Calu3 (cell line): ENCODE measurements around the gene CDHR5. TPM values are rescaled to one million over a fixed set of nuclear protein-coding genes. Genes with fewer than 3 reads are reported as not detected.

ENCODE experiments used
- BruUV-seq: library from RNA; stranded (reverse); fragments of 400-500 nt; replicated peaks from 2 replicates; lab custom pipeline; 2021; lab: Mats Ljungman, UMichigan
- CTCF ChIA-PET: fragments of 300-600 bp; sonication (Branson Sonifier 250); formaldehyde crosslinking; loops from one replicate; lab custom pipeline; 2022; ENCODE audit warnings: antibody characterized with exemption; lab: Charles Lee
- DNase-seq: peaks from one replicate; pipeline ENCODE4 v3.0.0; 2022
- H3K27ac Mint-ChIP-seq: one replicate; pipeline ENCODE4 v1.8.0; 2022; ENCODE audit warnings: mixed read lengths; ENCODE audit not compliant: unreplicated experiment
- H3K27me3 Mint-ChIP-seq: one replicate; pipeline ENCODE4 v1.8.0; 2022; ENCODE audit warnings: mixed read lengths; ENCODE audit not compliant: unreplicated experiment
- H3K36me3 Mint-ChIP-seq: one replicate; pipeline ENCODE4 v1.8.0; 2022; ENCODE audit warnings: mild to moderate bottlenecking, moderate library complexity, mixed read lengths; ENCODE audit not compliant: insufficient read depth, unreplicated experiment
- H3K4me1 Mint-ChIP-seq: one replicate; pipeline ENCODE4 v1.8.0; 2022; ENCODE audit warnings: mild to moderate bottlenecking, low read depth, mixed read lengths; ENCODE audit not compliant: unreplicated experiment
- H3K4me3 Mint-ChIP-seq: one replicate; pipeline ENCODE4 v1.8.0; 2022; ENCODE audit warnings: mild to moderate bottlenecking, low read depth, moderate library complexity, mixed read lengths; ENCODE audit not compliant: unreplicated experiment
- H3K9me3 Mint-ChIP-seq: one replicate; pipeline ENCODE4 v1.8.0; 2022; ENCODE audit warnings: low read depth, mixed read lengths; ENCODE audit not compliant: unreplicated experiment
- intact Hi-C: fragments of 100-400 bp; cut with micrococcal nuclease; formaldehyde crosslinking; loops from one replicate; pipeline ENCODE4 v1.10.0; 2022; ENCODE audit not compliant: unreplicated experiment
- total RNA-seq: library from RNA; stranded (reverse); gene quantifications from 2 replicates; pipeline ENCODE4 v1.2.3, GENCODE V29; 2022
- TF ChIP-seq, protein P1 (sequence below): fragments of 200-600 bp; IDR thresholded peaks from one replicate; pipeline ENCODE4 v1.8.0; 2022; ENCODE audit warnings: antibody characterized with exemption; ENCODE audit not compliant: unreplicated experiment

The CDHR5 gene
- total RNA-seq, 1 experiment from 2014 or later: 5.0 TPM

DNA sequence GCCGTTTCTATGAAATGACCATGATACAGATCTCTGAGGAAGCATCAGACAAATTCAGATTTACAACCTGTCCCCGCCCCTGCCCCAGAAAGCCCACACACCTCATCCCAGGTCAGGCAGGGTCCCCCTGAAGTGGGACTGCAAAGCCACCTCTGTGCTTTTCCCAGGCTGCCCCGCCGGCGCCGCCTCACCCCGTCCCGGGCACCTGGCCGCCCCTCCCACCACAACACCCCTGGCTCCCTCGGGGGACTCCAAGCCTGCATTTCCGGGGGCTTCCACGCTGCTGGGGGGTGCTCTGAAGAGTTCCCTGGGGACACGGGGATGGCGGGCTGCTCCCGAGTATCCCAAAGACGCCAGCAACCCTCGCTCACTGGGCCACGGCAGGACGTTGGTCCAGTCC lies 35.5 kb upstream of the CDHR5 start:
- CTCF ChIA-PET: no interaction called here
- intact Hi-C loops: no loop called here
- TF ChIP-seq, protein P1, sequence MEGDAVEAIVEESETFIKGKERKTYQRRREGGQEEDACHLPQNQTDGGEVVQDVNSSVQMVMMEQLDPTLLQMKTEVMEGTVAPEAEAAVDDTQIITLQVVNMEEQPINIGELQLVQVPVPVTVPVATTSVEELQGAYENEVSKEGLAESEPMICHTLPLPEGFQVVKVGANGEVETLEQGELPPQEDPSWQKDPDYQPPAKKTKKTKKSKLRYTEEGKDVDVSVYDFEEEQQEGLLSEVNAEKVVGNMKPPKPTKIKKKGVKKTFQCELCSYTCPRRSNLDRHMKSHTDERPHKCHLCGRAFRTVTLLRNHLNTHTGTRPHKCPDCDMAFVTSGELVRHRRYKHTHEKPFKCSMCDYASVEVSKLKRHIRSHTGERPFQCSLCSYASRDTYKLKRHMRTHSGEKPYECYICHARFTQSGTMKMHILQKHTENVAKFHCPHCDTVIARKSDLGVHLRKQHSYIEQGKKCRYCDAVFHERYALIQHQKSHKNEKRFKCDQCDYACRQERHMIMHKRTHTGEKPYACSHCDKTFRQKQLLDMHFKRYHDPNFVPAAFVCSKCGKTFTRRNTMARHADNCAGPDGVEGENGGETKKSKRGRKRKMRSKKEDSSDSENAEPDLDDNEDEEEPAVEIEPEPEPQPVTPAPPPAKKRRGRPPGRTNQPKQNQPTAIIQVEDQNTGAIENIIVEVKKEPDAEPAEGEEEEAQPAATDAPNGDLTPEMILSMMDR: no peak
- H3K4me3 Mint-ChIP-seq: no peak overlapping the region
- peaks cover 4% of the 10 kb centered on the region for H3K4me1 Mint-ChIP-seq
- H3K36me3 Mint-ChIP-seq: peaks cover 35% of the 10 kb centered on the region
- no peaks in the 10 kb centered on the region for H3K9me3 Mint-ChIP-seq
- no peak overlapping the region for H3K27ac Mint-ChIP-seq
- DNase-seq: no peak
- no peaks in the 10 kb centered on the region for H3K27me3 Mint-ChIP-seq
- BruUV-seq: no TSS peak

DNA sequence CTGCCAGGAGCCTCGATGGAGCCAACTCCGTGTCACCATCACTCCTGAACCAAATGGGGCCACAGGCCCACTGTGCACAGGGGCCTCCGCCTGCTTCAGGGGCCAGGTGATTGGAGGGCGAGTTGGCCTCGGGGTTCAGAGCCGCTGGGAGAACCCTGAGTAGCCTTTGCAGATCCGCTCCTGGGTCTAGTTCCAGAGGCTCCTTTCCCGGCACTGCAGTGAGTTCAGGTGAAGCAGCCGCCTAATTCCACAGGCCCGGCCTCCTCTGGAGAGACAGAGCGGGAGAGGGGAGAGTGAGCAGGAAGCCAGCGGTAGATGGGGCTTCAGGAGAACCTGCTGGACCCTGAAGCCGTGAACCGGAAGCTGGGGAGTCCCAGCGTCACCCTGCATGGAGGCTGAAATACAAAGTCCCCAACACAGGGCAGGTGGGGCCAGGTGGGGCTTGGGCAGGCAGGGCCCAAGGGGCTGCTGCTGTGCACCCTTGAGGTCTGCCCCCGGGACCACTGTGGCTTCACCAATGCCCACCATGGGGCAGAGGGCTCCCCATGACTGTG lies 34.9 kb upstream of the CDHR5 start:
- Mint-ChIP-seq H3K4me3 (no peak overlapping the region), H3K36me3 (peaks cover 40% of the 10 kb centered on the region), H3K27ac (no peak overlapping the region), H3K9me3 (no peaks in the 10 kb centered on the region), H3K4me1 (peaks cover 11% of the 10 kb centered on the region), H3K27me3 (no peaks in the 10 kb centered on the region)
- intact Hi-C loops: no loop called here
- BruUV-seq: no TSS peak
- no peak for DNase-seq
- CTCF ChIA-PET: no interaction called here
- TF ChIP-seq, protein P1: no peak

DNA sequence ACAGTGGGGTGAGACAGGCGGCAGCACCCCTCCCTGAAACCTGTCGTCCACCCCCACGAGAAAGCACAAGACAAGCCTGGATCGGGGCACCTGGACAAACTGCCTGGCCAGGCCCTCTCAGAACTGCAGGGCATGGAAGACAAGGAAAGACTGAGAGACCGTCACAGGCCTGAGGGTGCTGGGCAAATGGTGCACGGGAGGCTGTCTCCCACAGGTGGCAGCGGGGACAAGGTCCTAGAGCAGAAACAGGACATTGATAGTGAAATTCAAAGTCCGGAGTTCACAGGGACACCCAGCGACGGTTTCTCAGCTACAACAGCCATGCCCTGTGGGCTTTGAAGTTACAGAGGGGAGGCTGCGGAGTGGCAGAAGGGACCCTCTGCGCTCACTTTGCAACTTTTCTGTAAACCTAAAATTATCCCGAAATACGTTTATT lies 33.0 kb upstream of the CDHR5 start:
- intact Hi-C loops: no loop called here
- no peak overlapping the region for H3K27ac Mint-ChIP-seq
- no peaks in the 10 kb centered on the region for H3K27me3 Mint-ChIP-seq
- no peak overlapping the region for H3K4me3 Mint-ChIP-seq
- H3K9me3 Mint-ChIP-seq: no peaks in the 10 kb centered on the region
- DNase-seq: no peak
- no TSS peak for BruUV-seq
- peaks cover 52% of the 10 kb centered on the region for H3K36me3 Mint-ChIP-seq
- peaks cover 13% of the 10 kb centered on the region for H3K4me1 Mint-ChIP-seq
- CTCF ChIA-PET: no interaction called here
- TF ChIP-seq, protein P1: no peak

DNA sequence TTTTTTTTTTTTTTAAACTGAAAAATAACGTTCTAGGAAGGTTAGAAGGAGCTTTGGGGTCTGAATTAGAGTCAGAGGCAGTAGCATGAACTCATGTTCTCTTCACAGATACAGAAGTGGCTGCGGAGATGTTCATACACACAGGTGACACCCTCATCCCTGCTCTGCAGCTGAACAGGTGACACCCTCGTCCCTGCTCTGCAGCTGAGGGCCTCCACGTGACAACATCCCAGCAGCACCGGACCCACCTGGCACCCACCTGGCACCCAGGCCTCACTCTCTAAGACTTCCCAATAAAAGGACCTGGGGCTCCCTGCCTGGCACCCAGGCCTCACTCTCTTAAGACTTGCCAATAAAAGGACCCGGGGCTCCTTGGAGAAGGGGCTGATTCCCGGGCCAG lies 32.1 kb upstream of the CDHR5 start:
- H3K27ac Mint-ChIP-seq: no peak overlapping the region

More for the DNA sequence above, 32.1 kb upstream of the CDHR5 start:
- DNase-seq: no peak
- BruUV-seq: no TSS peak
- H3K4me3 Mint-ChIP-seq: no peak overlapping the region
- H3K4me1 Mint-ChIP-seq: peaks cover 13% of the 10 kb centered on the region
- intact Hi-C loops: no loop called here
- H3K36me3 Mint-ChIP-seq: peaks cover 53% of the 10 kb centered on the region
- CTCF ChIA-PET: no interaction called here
- TF ChIP-seq, protein P1: no peak
- H3K9me3 Mint-ChIP-seq: no peaks in the 10 kb centered on the region
- H3K27me3 Mint-ChIP-seq: no peaks in the 10 kb centered on the region
